CD14-positive monocyte (primary cell): ENCODE results near the gene CDKN2A. TPM values are rescaled to one million over a fixed set of nuclear protein-coding genes. Genes with fewer than 3 reads are reported as not detected.

Experiments
- DNase-seq, 3 donors: peaks; one replicate each; pipeline ENCODE4 v3.0.0-alpha.2; 2011 to 2022
- H2AFZ ChIP-seq: 2 replicates; pipeline ENCODE4 v1.6.0; 2012; ENCODE audit warnings: mild to moderate bottlenecking, low read depth, low read length, inconsistent platforms; ENCODE audit not compliant: insufficient read depth, poor library complexity, severe bottlenecking
- H3K27ac ChIP-seq, 2 donors: 1 replicate in 1 of 2; 2 replicates in 1 of 2; pipeline ENCODE4 v1.5.1; 2012 to 2013; ENCODE audit warnings: low read length in 2 of 2, control low read depth in 1 of 2, inconsistent platforms in 1 of 2, low read depth in 1 of 2, mild to moderate bottlenecking in 1 of 2
- H3K27me3 ChIP-seq, 2 donors: one replicate each; pipeline versions ENCODE4 v1.6.0 to v1.6.1; 2011 to 2013; ENCODE audit warnings: low read length in 2 of 2; ENCODE audit not compliant: control insufficient read depth in 2 of 2, insufficient read depth in 2 of 2
- H3K36me3 ChIP-seq, 2 donors: replicated peaks in 1 of 2; 1 replicate in 1 of 2; 2 replicates in 1 of 2; pipeline versions ENCODE4 v1.5.1 to v1.6.1; 2012 to 2013; ENCODE audit warnings: low read length in 2 of 2, control low read depth in 1 of 2, inconsistent platforms in 1 of 2, mild to moderate bottlenecking in 1 of 2; ENCODE audit not compliant: insufficient read depth in 2 of 2, control insufficient read depth in 1 of 2
- H3K4me1 ChIP-seq, 2 donors: 1 replicate in 1 of 2; 2 replicates in 1 of 2; pipeline versions ENCODE4 v1.5.1 to v1.6.1; 2012 to 2013; ENCODE audit warnings: low read length in 2 of 2, control low read depth in 1 of 2, inconsistent platforms in 1 of 2, mild to moderate bottlenecking in 1 of 2, moderate library complexity in 1 of 2; ENCODE audit not compliant: insufficient read depth in 2 of 2, control insufficient read depth in 1 of 2
- H3K4me2 ChIP-seq: replicated peaks from 2 replicates; pipeline ENCODE3; 2012; ENCODE audit warnings: low read length, moderate library complexity, mild to moderate bottlenecking; ENCODE audit not compliant: poor library complexity, severe bottlenecking; ENCODE audit errors: extremely low read depth
- H3K4me3 ChIP-seq, 3 experiments: fragments of 200-600 bp in 1 of 3; sonication (generic) in 1 of 3; replicated peaks in 1 of 3; 1 replicate in 2 of 3; 2 replicates in 1 of 3; pipeline ENCODE4 v1.5.1; 2011 to 2013; ENCODE audit warnings: low read length in 3 of 3, mild to moderate bottlenecking in 3 of 3, control low read depth in 2 of 3, low read depth in 2 of 3, inconsistent platforms in 1 of 3, moderate library complexity in 1 of 3
- H3K79me2 ChIP-seq: 2 replicates; pipeline ENCODE4 v1.6.0; 2012; ENCODE audit warnings: mild to moderate bottlenecking, control low read depth, inconsistent platforms, low read length, moderate library complexity; ENCODE audit not compliant: insufficient read depth
- H3K9ac ChIP-seq: 2 replicates; pipeline ENCODE4 v1.6.0; 2017; ENCODE audit warnings: low read length, mild to moderate bottlenecking; ENCODE audit not compliant: insufficient read depth, poor library complexity, severe bottlenecking
- H3K9me3 ChIP-seq, 2 donors: replicated peaks in 1 of 2; 1 replicate in 1 of 2; 2 replicates in 1 of 2; pipeline versions ENCODE4 v1.5.1 to v1.6.1; 2012 to 2013; ENCODE audit warnings: low read length in 2 of 2, control low read depth in 1 of 2; ENCODE audit not compliant: control insufficient read depth in 1 of 2, insufficient read depth in 1 of 2
- H4K20me1 ChIP-seq: 2 replicates; pipeline ENCODE4 v1.6.0; 2012; ENCODE audit warnings: mild to moderate bottlenecking, low read length, control low read depth, moderate library complexity; ENCODE audit not compliant: insufficient read depth
- H3K27ac Mint-ChIP-seq, 7 donors: one replicate each; pipeline ENCODE4 v1.8.0; 2020; ENCODE audit warnings: mild to moderate bottlenecking in 7 of 7, mixed read lengths in 7 of 7, moderate library complexity in 6 of 7, inconsistent platforms in 2 of 7
- H3K27me3 Mint-ChIP-seq, 3 donors: one replicate each; pipeline ENCODE4 v1.8.0; 2021 to 2022; ENCODE audit warnings: low read depth in 3 of 3, mild to moderate bottlenecking in 3 of 3, mixed read lengths in 3 of 3, moderate library complexity in 3 of 3, inconsistent platforms in 1 of 3
- H3K36me3 Mint-ChIP-seq, 2 donors: one replicate each; pipeline ENCODE4 v1.8.0; 2020; ENCODE audit warnings: mixed read lengths in 2 of 2, inconsistent platforms in 1 of 2, mild to moderate bottlenecking in 1 of 2
- H3K4me1 Mint-ChIP-seq: one replicate; pipeline ENCODE4 v1.8.0; 2020; ENCODE audit warnings: mild to moderate bottlenecking, mixed read lengths
- H3K4me3 Mint-ChIP-seq, 2 donors: one replicate each; pipeline ENCODE4 v1.8.0; 2020; ENCODE audit warnings: mild to moderate bottlenecking in 2 of 2, mixed read lengths in 2 of 2, moderate library complexity in 1 of 2
- H3K9me3 Mint-ChIP-seq, 7 donors: one replicate each; pipeline ENCODE4 v1.8.0; 2020 to 2022; ENCODE audit warnings: mixed read lengths in 7 of 7, mild to moderate bottlenecking in 6 of 7, moderate library complexity in 6 of 7, inconsistent platforms in 2 of 7
- WGBS: methylation state at CpG from one replicate; pipeline ENCODE4 v1.1.5; 2013; ENCODE audit warnings: missing lambda C conversion rate; ENCODE audit not compliant: insufficient coverage; 5-methylcytosine and 5-hydroxymethylcytosine counted together
- intact Hi-C, 2 donors: fragments of 100-400 bp; cut with micrococcal nuclease; formaldehyde crosslinking; loops; one replicate each; pipeline versions ENCODE4 v1.15.0 to v1.15.1; 2023
- polyA plus RNA-seq, 3 donors: library from polyadenylated mRNA; depleted of rRNA in 1 of 3; unstranded in 2 of 3; stranded (reverse) in 1 of 3; fragments of 300-500 nt in 2 of 3; fragments of >200 nt in 1 of 3; fragmentation: Illumina TruSeq in 2 of 3; gene quantifications; 1 replicate in 2 of 3; 2 replicates in 1 of 3; pipeline ENCODE4 v1.2.3, GENCODE V29; 2012 to 2021
- TF ChIP-seq, protein P1 (sequence below): fragments of 200-600 bp; IDR thresholded peaks from one replicate; pipeline ENCODE4 v1.8.0; 2022; ENCODE audit warnings: antibody characterized with exemption, mild to moderate bottlenecking

The CDKN2A gene
- polyA plus RNA-seq, 3 donors, result 0.86 to 1.6 (median 1.1) TPM

DNA sequence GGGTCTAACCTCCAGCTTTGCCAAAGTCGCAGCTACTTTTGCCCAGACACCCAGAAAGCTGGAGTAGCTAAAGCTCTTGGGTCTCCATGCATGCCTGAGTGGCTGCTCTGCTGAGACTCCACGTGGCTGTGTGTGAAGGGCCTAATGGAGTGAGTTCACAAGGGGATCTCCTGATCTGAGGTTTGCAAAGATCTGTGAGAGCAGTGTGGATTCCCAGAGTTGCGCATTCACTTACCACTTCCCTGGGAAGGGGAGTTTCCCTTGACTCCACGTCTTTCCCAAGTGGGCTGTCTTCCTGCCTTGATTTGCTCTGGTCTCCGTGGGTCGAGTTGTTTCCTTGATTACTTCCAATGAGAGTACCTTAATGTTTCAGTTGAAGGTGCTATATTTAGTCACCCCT, 32.5 kb upstream of the CDKN2A start:
- H3K27me3 Mint-ChIP-seq, result peaks cover 8 to 24% (median 18%) of the 10 kb centered on the region in 3 donors
- Histone ChIP-seq H3K27me3 (peaks cover 2 to 7% of the 10 kb centered on the region in 2 donors), H3K79me2 (no peaks in the 10 kb centered on the region), H3K27ac (no peak overlapping the region), H3K4me2 (no peak overlapping the region), H3K9me3 (no peaks in the 10 kb centered on the region), H2AFZ (no peak overlapping the region), H3K9ac (no peak overlapping the region), H3K4me3 (no peak overlapping the region), H3K4me1 (peaks cover 17 to 34% of the 10 kb centered on the region in 2 donors), H4K20me1 (no peaks in the 10 kb centered on the region), H3K36me3 (no peaks in the 10 kb centered on the region)
- peak in 1 of 3 donors; percentile 75 for DNase-seq
- H3K36me3 Mint-ChIP-seq, result no peaks in the 10 kb centered on the region
- H3K27ac Mint-ChIP-seq, result no peak overlapping the region
- H3K4me3 Mint-ChIP-seq, result no peak overlapping the region
- 20% methylated on average over 1 of the region's 6 CpGs for WGBS
- TF ChIP-seq, protein P1, sequence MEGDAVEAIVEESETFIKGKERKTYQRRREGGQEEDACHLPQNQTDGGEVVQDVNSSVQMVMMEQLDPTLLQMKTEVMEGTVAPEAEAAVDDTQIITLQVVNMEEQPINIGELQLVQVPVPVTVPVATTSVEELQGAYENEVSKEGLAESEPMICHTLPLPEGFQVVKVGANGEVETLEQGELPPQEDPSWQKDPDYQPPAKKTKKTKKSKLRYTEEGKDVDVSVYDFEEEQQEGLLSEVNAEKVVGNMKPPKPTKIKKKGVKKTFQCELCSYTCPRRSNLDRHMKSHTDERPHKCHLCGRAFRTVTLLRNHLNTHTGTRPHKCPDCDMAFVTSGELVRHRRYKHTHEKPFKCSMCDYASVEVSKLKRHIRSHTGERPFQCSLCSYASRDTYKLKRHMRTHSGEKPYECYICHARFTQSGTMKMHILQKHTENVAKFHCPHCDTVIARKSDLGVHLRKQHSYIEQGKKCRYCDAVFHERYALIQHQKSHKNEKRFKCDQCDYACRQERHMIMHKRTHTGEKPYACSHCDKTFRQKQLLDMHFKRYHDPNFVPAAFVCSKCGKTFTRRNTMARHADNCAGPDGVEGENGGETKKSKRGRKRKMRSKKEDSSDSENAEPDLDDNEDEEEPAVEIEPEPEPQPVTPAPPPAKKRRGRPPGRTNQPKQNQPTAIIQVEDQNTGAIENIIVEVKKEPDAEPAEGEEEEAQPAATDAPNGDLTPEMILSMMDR, result no peak
- H3K4me1 Mint-ChIP-seq, result peaks cover 24% of the 10 kb centered on the region
- intact Hi-C loops, result no loop called here
- peaks cover 0 to 6% (median 5%) of the 10 kb centered on the region in 7 donors for H3K9me3 Mint-ChIP-seq

DNA sequence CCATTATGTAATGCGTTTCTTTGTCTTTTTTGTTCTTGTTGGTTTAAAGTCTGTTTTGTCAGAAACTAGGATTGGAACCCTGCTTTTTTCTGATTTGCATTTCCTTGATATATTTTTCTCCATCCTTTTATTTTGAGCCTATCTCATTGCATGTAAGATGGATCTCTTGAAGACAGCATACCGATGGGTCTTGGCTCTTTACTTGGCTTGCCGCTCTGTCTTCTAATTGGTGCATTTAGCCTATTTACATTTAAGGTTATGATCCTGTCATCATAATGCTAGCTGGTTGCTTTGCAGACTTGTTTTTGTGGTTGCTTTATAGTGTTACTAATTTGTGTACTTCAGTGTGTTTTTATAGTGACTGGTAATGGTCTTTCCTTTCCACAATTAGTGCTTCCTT, 28.2 kb upstream of the CDKN2A start:
- Histone ChIP-seq H3K9ac (no peak overlapping the region), H3K27me3 (peaks cover 7 to 21% of the 10 kb centered on the region in 2 donors), H3K9me3 (no peaks in the 10 kb centered on the region), H3K4me2 (no peak overlapping the region), H3K27ac (no peak overlapping the region), H4K20me1 (no peaks in the 10 kb centered on the region), H3K79me2 (no peaks in the 10 kb centered on the region), H3K4me3 (no peak overlapping the region), H3K36me3 (no peaks in the 10 kb centered on the region), H2AFZ (no peak overlapping the region), H3K4me1 (no peaks in the 10 kb centered on the region)
- TF ChIP-seq, protein P1, result no peak
- no CpG with 5 or more reads among the region's 3 CpGs for WGBS
- H3K4me1 Mint-ChIP-seq, result no peaks in the 10 kb centered on the region
- no peak overlapping the region for H3K4me3 Mint-ChIP-seq
- peaks cover 14 to 53% (median 40%) of the 10 kb centered on the region in 3 donors for H3K27me3 Mint-ChIP-seq
- peaks cover 0 to 20% (median 14%) of the 10 kb centered on the region in 7 donors for H3K9me3 Mint-ChIP-seq
- intact Hi-C loops, result no loop called here
- no peak overlapping the region for H3K27ac Mint-ChIP-seq
- no peaks in the 10 kb centered on the region for H3K36me3 Mint-ChIP-seq
- no peak for DNase-seq
